ENCODE measurements around the gene RUFY3.
"Not testable (repeated sequence)": the region's sequence is repeated elsewhere in the genome, so short reads cannot be mapped to it uniquely, and the experiment has no call there.

The RUFY3 gene

GRCh38 chr4:70721747-70722146, at the start of gene RUFY3:
Gene RUFY3, plus strand, starts transcription at chr4:70721964. Its CDS starts 610 bp downstream, at chr4:70722574.
- peak; percentile 87 for DNase-seq

- DNase-seq = no peak
These were observed 47.6 kb upstream of the RUFY3 start for GRCh38 chr4:70674191-70674590.

GRCh38 chr4:70674731-70675130, 47.0 kb upstream of the RUFY3 start:
- no peak for DNase-seq

GRCh38 chr4:70676554-70677090, 45.1 kb upstream of the RUFY3 start:
- no peak for DNase-seq

GRCh38 chr4:70678383-70678999, 43.3 kb upstream of the RUFY3 start:
- no peak for DNase-seq

- no peak for DNase-seq
These were observed 40.8 kb upstream of the RUFY3 start for GRCh38 chr4:70680934-70681333.

- DNase-seq = no peak
These were observed 40.1 kb upstream of the RUFY3 start for GRCh38 chr4:70681704-70682103.

GRCh38 chr4:70682142-70682541, 39.6 kb upstream of the RUFY3 start:
- DNase-seq = not testable (repeated sequence)

GRCh38 chr4:70687392-70687791, 34.4 kb upstream of the RUFY3 start:
- no peak for DNase-seq

GRCh38 chr4:70687821-70688794, 33.7 kb upstream of the RUFY3 start, which contains the start of gene UTP3:
Gene UTP3, plus strand, starts transcription at chr4:70688532. Its CDS starts 146 bp downstream, at chr4:70688678.
- peak; percentile 98 for DNase-seq

- DNase-seq = no peak
These were observed 33.0 kb upstream of the RUFY3 start for GRCh38 chr4:70688795-70689231.

- no peak for DNase-seq
These were observed 30.1 kb upstream of the RUFY3 start for GRCh38 chr4:70691661-70692060.

- DNase-seq = not testable (repeated sequence)
These were observed 27.1 kb upstream of the RUFY3 start for GRCh38 chr4:70694633-70695032.

- DNase-seq = not testable (repeated sequence)
These were observed 23.3 kb upstream of the RUFY3 start for GRCh38 chr4:70698435-70698834.

GRCh38 chr4:70700712-70701111, 21.1 kb upstream of the RUFY3 start:
- no peak for DNase-seq

GRCh38 chr4:70701271-70701670, 20.5 kb upstream of the RUFY3 start:
- DNase-seq = no peak

GRCh38 chr4:70702592-70702991, 19.2 kb upstream of the RUFY3 start:
- DNase-seq = not testable (repeated sequence)

- DNase-seq = peak; percentile 57
These were observed 18.0 kb upstream of the RUFY3 start for GRCh38 chr4:70703619-70704214.

- DNase-seq = peak; percentile 57
These were observed 17.4 kb upstream of the RUFY3 start for GRCh38 chr4:70704215-70704930.

GRCh38 chr4:70704931-70705182, 16.9 kb upstream of the RUFY3 start:
- no peak for DNase-seq

- peak; percentile 55 for DNase-seq
These were observed 16.4 kb upstream of the RUFY3 start for GRCh38 chr4:70705183-70706043.

- DNase-seq = no peak
These were observed 15.7 kb upstream of the RUFY3 start for GRCh38 chr4:70706044-70706461.

Data from SHP77 treated with DMSO at 0.1 percent for 48 hours (cell line).